H9 (cell line): Measurements from ENCODE around the gene UBFD1. TPM values are rescaled to one million over a fixed set of nuclear protein-coding genes. Genes with fewer than 3 reads are reported as not detected.
"Not testable (repeated sequence)": the region's sequence is repeated elsewhere in the genome, so short reads cannot be mapped to it uniquely, and the experiment has no call there.

Experiments used
- DNase-seq: peaks from one replicate; pipeline ENCODE4 v3.0.0-alpha.2; 2017
- H2AFZ ChIP-seq: one replicate; pipeline ENCODE4 v1.6.1; 2013; ENCODE audit warnings: mild to moderate bottlenecking, low read length, control low read depth, moderate library complexity
- H2AK5ac ChIP-seq: 2 replicates; pipeline ENCODE4 v1.6.1; 2013; ENCODE audit warnings: low read length, control low read depth, mixed read lengths; ENCODE audit not compliant: insufficient read length
- H2BK120ac ChIP-seq: one replicate; pipeline ENCODE4 v1.6.1; 2013; ENCODE audit warnings: low read depth, mild to moderate bottlenecking, low read length, control low read depth, inconsistent platforms; ENCODE audit not compliant: poor library complexity, severe bottlenecking
- H2BK12ac ChIP-seq: 2 replicates; pipeline ENCODE4 v1.6.1; 2013; ENCODE audit warnings: low read length, control low read depth, mixed read lengths, low read depth; ENCODE audit not compliant: insufficient read length
- H2BK15ac ChIP-seq: 2 replicates; pipeline ENCODE4 v1.6.1; 2013; ENCODE audit warnings: low read depth, low read length, control low read depth
- H2BK20ac ChIP-seq: one replicate; pipeline ENCODE4 v1.6.1; 2013; ENCODE audit warnings: low read depth, mild to moderate bottlenecking, low read length, control low read depth, inconsistent platforms; ENCODE audit not compliant: poor library complexity, severe bottlenecking
- H2BK5ac ChIP-seq: 2 replicates; pipeline ENCODE4 v1.6.1; 2013; ENCODE audit warnings: low read length, control low read depth, mixed read lengths; ENCODE audit not compliant: insufficient read length
- H3K14ac ChIP-seq: 2 replicates; pipeline ENCODE4 v1.6.1; 2013; ENCODE audit warnings: low read length, control low read depth; ENCODE audit not compliant: insufficient read depth
- H3K18ac ChIP-seq: 2 replicates; pipeline ENCODE4 v1.6.1; 2013; ENCODE audit warnings: low read depth, mild to moderate bottlenecking, mixed read lengths, low read length, control low read depth; ENCODE audit not compliant: insufficient read length
- H3K23ac ChIP-seq: 2 replicates; pipeline ENCODE4 v1.6.1; 2013; ENCODE audit warnings: low read length, control low read depth, mixed read lengths, low read depth; ENCODE audit not compliant: insufficient read length
- H3K23me2 ChIP-seq: 2 replicates; pipeline ENCODE4 v1.6.1; 2013; ENCODE audit warnings: low read depth, mild to moderate bottlenecking, mixed read lengths, low read length, control low read depth; ENCODE audit not compliant: insufficient read length, poor library complexity, severe bottlenecking
- H3K27ac ChIP-seq: 2 replicates; pipeline ENCODE4 v1.5.1; 2013; ENCODE audit warnings: low read length, control low read depth, mixed read lengths, low read depth; ENCODE audit not compliant: insufficient read length
- H3K27me3 ChIP-seq: 2 replicates; pipeline ENCODE4 v1.6.1; 2013; ENCODE audit warnings: low read length, control low read depth, inconsistent platforms; ENCODE audit not compliant: insufficient read depth
- H3K4ac ChIP-seq: 2 replicates; pipeline ENCODE4 v1.6.1; 2013; ENCODE audit warnings: low read depth, mild to moderate bottlenecking, control low read depth, inconsistent platforms, low read length, moderate library complexity
- H3K4me1 ChIP-seq: 2 replicates; pipeline ENCODE4 v1.6.1; 2013; ENCODE audit warnings: low read length, control low read depth, inconsistent platforms; ENCODE audit not compliant: insufficient read depth
- H3K4me2 ChIP-seq: 2 replicates; pipeline ENCODE4 v1.6.1; 2013; ENCODE audit warnings: low read length, control low read depth, mixed read lengths; ENCODE audit not compliant: insufficient read length, insufficient read depth
- H3K56ac ChIP-seq: 2 replicates; pipeline ENCODE4 v1.6.1; 2013; ENCODE audit warnings: low read depth, mild to moderate bottlenecking, mixed read lengths, low read length, control low read depth; ENCODE audit not compliant: insufficient read length
- H3K79me1 ChIP-seq: 2 replicates; pipeline ENCODE4 v1.6.1; 2013; ENCODE audit warnings: low read depth, mild to moderate bottlenecking, moderate library complexity, low read length, control low read depth, inconsistent platforms; ENCODE audit not compliant: insufficient read depth, poor library complexity, severe bottlenecking
- H3K79me2 ChIP-seq: 2 replicates; pipeline ENCODE4 v1.6.1; 2013; ENCODE audit warnings: low read length, control low read depth, inconsistent platforms; ENCODE audit not compliant: insufficient read depth
- H3K9ac ChIP-seq: 2 replicates; pipeline ENCODE4 v1.6.1; 2013; ENCODE audit warnings: low read length, control low read depth, mixed read lengths; ENCODE audit not compliant: insufficient read length; ENCODE audit errors: extremely low read depth
- H3K9me3 ChIP-seq: one replicate; pipeline ENCODE4 v1.6.1; 2013; ENCODE audit warnings: low read depth, low read length, inconsistent platforms; ENCODE audit not compliant: control insufficient read depth
- H3T11ph ChIP-seq: one replicate; pipeline ENCODE4 v1.6.1; 2013; ENCODE audit warnings: mild to moderate bottlenecking, low read length, control low read depth, inconsistent platforms
- H4K20me1 ChIP-seq: one replicate; pipeline ENCODE4 v1.6.1; 2013; ENCODE audit not compliant: control insufficient read depth, insufficient read length, insufficient read depth
- H4K5ac ChIP-seq: 2 replicates; pipeline ENCODE4 v1.6.1; 2013; ENCODE audit warnings: low read depth, mild to moderate bottlenecking, mixed read lengths, low read length, control low read depth; ENCODE audit not compliant: insufficient read length
- H4K8ac ChIP-seq: replicated peaks from 2 replicates; pipeline ENCODE4 v1.6.1; 2013; ENCODE audit warnings: low read length, control low read depth, mixed read lengths, low read depth; ENCODE audit not compliant: insufficient read length
- H4K91ac ChIP-seq: 2 replicates; pipeline ENCODE4 v1.6.1; 2013; ENCODE audit warnings: low read depth, mild to moderate bottlenecking, moderate library complexity, mixed read lengths, low read length, control low read depth; ENCODE audit not compliant: insufficient read length
- H3K27ac Mint-ChIP-seq, 3 experiments: 2 replicates in 2 of 3; 3 replicates in 1 of 3; pipeline ENCODE4 v1.8.0; 2020 to 2021; ENCODE audit warnings: mixed read lengths in 3 of 3, mild to moderate bottlenecking in 1 of 3, moderate library complexity in 1 of 3
- H3K27me3 Mint-ChIP-seq: 2 replicates; pipeline ENCODE4 v1.8.0; 2021; ENCODE audit warnings: low read depth, mild to moderate bottlenecking, moderate library complexity, mixed read lengths
- H3K36me3 Mint-ChIP-seq, 3 experiments: 2 replicates in 2 of 3; 3 replicates in 1 of 3; pipeline ENCODE4 v1.8.0; 2020 to 2021; ENCODE audit warnings: low read depth in 3 of 3, mixed read lengths in 3 of 3; ENCODE audit not compliant: insufficient read depth in 1 of 3
- H3K4me1 Mint-ChIP-seq, 2 experiments: 2 replicates each; pipeline ENCODE4 v1.8.0; 2020; ENCODE audit warnings: mixed read lengths in 2 of 2
- H3K4me3 Mint-ChIP-seq, 2 experiments: 2 replicates in 1 of 2; 3 replicates in 1 of 2; pipeline ENCODE4 v1.8.0; 2020 to 2021; ENCODE audit warnings: mild to moderate bottlenecking in 2 of 2, mixed read lengths in 2 of 2, moderate library complexity in 1 of 2
- H3K9me3 Mint-ChIP-seq, 2 experiments: 2 replicates in 1 of 2; 3 replicates in 1 of 2; pipeline ENCODE4 v1.8.0; 2020; ENCODE audit warnings: mild to moderate bottlenecking in 2 of 2, mixed read lengths in 2 of 2, moderate library complexity in 1 of 2
- CTCF ChIP-seq: fragments of 200-600 bp; sonication (generic); conservative IDR thresholded peaks from 3 replicates; pipeline ENCODE4 v1.8.0; 2021; ENCODE audit warnings: antibody characterized with exemption, mild to moderate bottlenecking
- WGBS: extraction: QIAGEN DNeasy Blood & Tissue Kit; methylation state at CpG from one replicate; pipeline ENCODE4 v1.1.7; 2013; ENCODE audit warnings: missing lambda C conversion rate, low lambda C conversion rate, mixed read lengths; ENCODE audit not compliant: insufficient read length; ENCODE audit errors: extremely low coverage; 5-methylcytosine and 5-hydroxymethylcytosine counted together
- total RNA-seq: library from RNA; stranded (reverse); gene quantifications from 2 replicates; pipeline ENCODE4 v1.2.1, GENCODE V29; 2021

Gene UBFD1
- total RNA-seq, 1 experiment from 2014 or later = 107 TPM

DNA sequence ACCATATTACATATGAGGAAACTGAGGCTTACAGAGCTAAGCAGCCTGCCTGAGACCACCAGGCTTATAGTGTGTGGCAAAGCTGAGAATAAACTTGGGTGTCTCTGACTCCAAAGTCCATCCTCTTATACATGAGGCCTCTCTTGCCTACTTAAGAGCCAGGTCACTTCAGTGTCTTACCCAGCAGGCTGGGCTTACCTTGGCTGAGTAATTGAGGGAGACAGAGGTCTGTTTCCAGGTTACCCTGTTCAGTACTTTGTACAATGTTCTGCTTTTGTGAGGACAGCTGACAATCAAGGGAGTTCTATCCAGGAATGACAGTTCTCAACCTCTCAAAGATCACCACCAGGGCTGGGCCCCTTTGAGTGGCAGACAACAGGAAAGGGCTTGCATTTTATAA is 24.2 kb downstream of the UBFD1 start:
- Histone ChIP-seq H4K5ac (no peak overlapping the region), H2BK120ac (no peak overlapping the region), H3K9ac (no peak overlapping the region), H3K56ac (no peak overlapping the region), H3K4ac (no peak overlapping the region), H4K20me1 (no peaks in the 10 kb centered on the region), H3T11ph (no peak overlapping the region), H3K4me1 (no peaks in the 10 kb centered on the region), H3K18ac (no peak overlapping the region), H4K8ac (no peak overlapping the region), H3K79me1 (no peaks in the 10 kb centered on the region), H2BK12ac (no peak overlapping the region), H3K27ac (no peak overlapping the region), H2AFZ (no peak overlapping the region), H3K4me2 (no peak overlapping the region), H3K9me3 (no peaks in the 10 kb centered on the region), H4K91ac (no peak overlapping the region), H3K14ac (no peak overlapping the region), H2AK5ac (no peak overlapping the region), H3K79me2 (no peaks in the 10 kb centered on the region), H3K27me3 (no peaks in the 10 kb centered on the region), H3K23ac (no peak overlapping the region), H3K23me2 (peaks cover 3% of the 10 kb centered on the region), H2BK20ac (no peak overlapping the region), H2BK15ac (no peak overlapping the region), H2BK5ac (no peak overlapping the region)
- Mint-ChIP-seq H3K4me1 (no peaks in the 10 kb centered on the region), H3K9me3 (peaks cover 0 to 1% of the 10 kb centered on the region in 2 experiments; a peak in 1 of 5 replicates), H3K36me3 (peaks cover 19 to 71% (median 62%) of the 10 kb centered on the region in 3 experiments), H3K27me3 (no peaks in the 10 kb centered on the region; the same call in 1 of the 2 replicates), H3K4me3 (no peak overlapping the region), H3K27ac (no peak overlapping the region)
- no peak for TF ChIP-seq CTCF
- no peak for DNase-seq

DNA sequence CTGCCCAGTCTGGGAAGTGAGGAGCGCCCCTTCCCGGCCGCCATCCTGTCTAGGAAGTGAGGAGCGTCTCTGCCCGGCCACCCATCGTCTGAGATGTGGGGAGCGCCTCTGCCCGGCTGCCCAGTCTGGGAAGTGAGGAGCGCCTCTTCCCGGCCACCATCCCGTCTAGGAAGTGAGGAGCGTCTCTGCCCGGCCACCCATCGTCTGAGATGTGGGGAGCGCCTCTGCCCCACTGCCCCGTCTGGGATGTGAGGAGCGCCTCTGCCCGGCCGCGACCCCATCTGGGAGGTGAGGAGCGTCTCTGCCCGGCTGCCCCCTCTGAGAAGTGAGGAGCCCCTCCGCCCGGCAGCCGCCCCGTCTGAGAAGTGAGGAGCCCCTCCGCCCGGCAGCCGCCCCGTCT is 25.7 kb downstream of the UBFD1 start:
- H3K36me3 Mint-ChIP-seq = peaks cover 19 to 85% (median 74%) of the 10 kb centered on the region in 3 experiments
- not testable (repeated sequence) for H3K27ac ChIP-seq

More for the DNA sequence above, 25.7 kb downstream of the UBFD1 start:
- H3K27ac Mint-ChIP-seq, H3K9me3 Mint-ChIP-seq, H3K4me3 Mint-ChIP-seq, H3K9ac ChIP-seq, H3K9me3 ChIP-seq, H3T11ph ChIP-seq, H3K14ac ChIP-seq, H2BK120ac ChIP-seq, H3K18ac ChIP-seq, H2BK12ac ChIP-seq, H4K5ac ChIP-seq, H3K27me3 ChIP-seq, H3K4me1 Mint-ChIP-seq, H2BK20ac ChIP-seq, H3K56ac ChIP-seq, H3K79me2 ChIP-seq, H4K8ac ChIP-seq, H4K91ac ChIP-seq, H3K27me3 Mint-ChIP-seq, H2BK5ac ChIP-seq, H4K20me1 ChIP-seq, H2BK15ac ChIP-seq, H2AK5ac ChIP-seq, H2AFZ ChIP-seq, H3K4me1 ChIP-seq, DNase-seq, H3K4me2 ChIP-seq, H3K23me2 ChIP-seq, H3K4ac ChIP-seq, H3K23ac ChIP-seq, H3K79me1 ChIP-seq: not testable (repeated sequence)
- no CpG with 5 or more reads among the region's 30 CpGs for WGBS
